HEK293 (cell line): ENCODE measurements around the gene FBXO10.

ENCODE experiments used
- CTCF ChIA-PET: fragments of 350-600 bp; formaldehyde crosslinking; extraction: SDS; loops from one replicate; lab custom pipeline; 2021; ENCODE audit warnings: antibody characterized with exemption; lab: Yijun Ruan, JAX
- POLR2A ChIA-PET: fragments of 300-600 bp; formaldehyde crosslinking; extraction: SDS; loops from one replicate; lab custom pipeline; 2020; ENCODE audit warnings: antibody characterized with exemption, inconsistent platforms; lab: Yijun Ruan, JAX
- H3K27ac ChIP-seq: fragments of 200-500 bp; sonication (Bioruptor generic); 2 replicates; pipeline ENCODE4 v1.5.1; 2014; ENCODE audit warnings: low read depth, low read length, control low read depth, inconsistent platforms; ENCODE audit errors: extremely low read depth
- H3K36me3 ChIP-seq, 2 experiments: fragments of 200-500 bp in 1 of 2; sonication (Bioruptor generic) in 1 of 2; 1 replicate in 1 of 2; 2 replicates in 1 of 2; pipeline ENCODE4 v1.5.1; 2014 to 2017; ENCODE audit warnings: inconsistent platforms in 2 of 2, low read length in 2 of 2; ENCODE audit not compliant: control insufficient read depth in 2 of 2, insufficient read depth in 1 of 2
- H3K4me1 ChIP-seq: fragments of 200-500 bp; sonication (Bioruptor generic); 2 replicates; pipeline ENCODE4 v1.5.1; 2014; ENCODE audit warnings: mild to moderate bottlenecking, low read length, inconsistent platforms; ENCODE audit not compliant: control insufficient read depth, insufficient read depth
- H3K4me3 ChIP-seq: 2 replicates; pipeline ENCODE4 v1.5.1; 2011; ENCODE audit warnings: low read depth, mild to moderate bottlenecking, control low read depth, low read length, moderate library complexity
- H3K9me3 ChIP-seq: fragments of 200-500 bp; sonication (Bioruptor generic); 2 replicates; pipeline ENCODE4 v1.5.1; 2014; ENCODE audit warnings: low read depth, low read length, inconsistent platforms; ENCODE audit not compliant: control insufficient read depth, insufficient read depth
- IKZF3 ChIP-seq: fragments of 450-650 bp; IDR thresholded peaks from 2 replicates; pipeline ENCODE4 v1.5.0; 2018; ENCODE audit warnings: missing biosample characterization, mild to moderate bottlenecking, missing genetic modification characterization, moderate library complexity
- KLF7 ChIP-seq: fragments of 450-650 bp; formaldehyde crosslinking; IDR thresholded peaks from 2 replicates; pipeline ENCODE4 v1.5.1; 2016; ENCODE audit warnings: missing biosample characterization, missing genetic modification characterization, borderline replicate concordance
- RBAK ChIP-seq: fragments of 450-650 bp; formaldehyde crosslinking; IDR thresholded peaks from 2 replicates; pipeline ENCODE4 v1.5.1; 2016; ENCODE audit warnings: missing biosample characterization, missing genetic modification characterization
- SP2 ChIP-seq: fragments of 450-650 bp; formaldehyde crosslinking; IDR thresholded peaks from 2 replicates; pipeline ENCODE4 v1.5.1; 2016; ENCODE audit warnings: missing biosample characterization, missing genetic modification characterization
- WT1 ChIP-seq: fragments of 450-650 bp; formaldehyde crosslinking; IDR thresholded peaks from 2 replicates; pipeline ENCODE4 v1.5.1; 2016; ENCODE audit warnings: missing biosample characterization, missing genetic modification characterization
- ZBTB20 ChIP-seq: fragments of 450-650 bp; formaldehyde crosslinking; IDR thresholded peaks from 2 replicates; pipeline ENCODE4 v1.5.1; 2016; ENCODE audit warnings: missing biosample characterization, missing genetic modification characterization
- ZIC2 ChIP-seq: fragments of 450-650 bp; formaldehyde crosslinking; IDR thresholded peaks from 2 replicates; pipeline ENCODE4 v1.5.1; 2016; ENCODE audit warnings: missing biosample characterization, missing genetic modification characterization
- ZNF140 ChIP-seq: fragments of 450-650 bp; formaldehyde crosslinking; IDR thresholded peaks from 2 replicates; pipeline ENCODE4 v1.5.1; 2016; ENCODE audit warnings: missing biosample characterization, missing genetic modification characterization
- ZNF16 ChIP-seq: fragments of 450-650 bp; formaldehyde crosslinking; IDR thresholded peaks from 2 replicates; pipeline ENCODE4 v1.5.1; 2016; ENCODE audit warnings: low read depth, missing biosample characterization, missing genetic modification characterization
- ZNF169 ChIP-seq: fragments of 450-650 bp; formaldehyde crosslinking; IDR thresholded peaks from 2 replicates; pipeline ENCODE4 v1.5.1; 2016; ENCODE audit warnings: missing biosample characterization, missing genetic modification characterization
- ZNF274 ChIP-seq, 2 experiments: fragments of 200-500 bp in 1 of 2; fragments of 450-650 bp in 1 of 2; sonication (Bioruptor generic) in 1 of 2; formaldehyde crosslinking in 1 of 2; IDR thresholded peaks; 2 replicates each; pipeline versions ENCODE4 v1.5.1 to v1.6.1; 2014 to 2016; ENCODE audit warnings: borderline replicate concordance in 1 of 2, inconsistent platforms in 1 of 2, low read length in 1 of 2, missing biosample characterization in 1 of 2, missing genetic modification characterization in 1 of 2
- ZNF350 ChIP-seq: fragments of 450-650 bp; formaldehyde crosslinking; IDR thresholded peaks from 2 replicates; pipeline ENCODE4 v1.5.0; 2017; ENCODE audit warnings: missing biosample characterization, mild to moderate bottlenecking, missing genetic modification characterization
- ZNF585B ChIP-seq: fragments of 450-650 bp; formaldehyde crosslinking; IDR thresholded peaks from 2 replicates; pipeline ENCODE4 v1.5.1; 2016; ENCODE audit warnings: missing biosample characterization, missing genetic modification characterization
- ZNF837 ChIP-seq: fragments of 450-650 bp; formaldehyde crosslinking; IDR thresholded peaks from 2 replicates; pipeline ENCODE4 v1.5.1; 2016; ENCODE audit warnings: missing biosample characterization, missing genetic modification characterization
- ZSCAN30 ChIP-seq: fragments of 450-650 bp; IDR thresholded peaks from 2 replicates; pipeline ENCODE4 v1.5.1; 2018; ENCODE audit warnings: missing biosample characterization, mild to moderate bottlenecking, missing genetic modification characterization, moderate library complexity
- TF ChIP-seq, protein P1 (sequence below): fragments of 450-650 bp; formaldehyde crosslinking; IDR thresholded peaks from 2 replicates; pipeline ENCODE4 v1.5.1; 2016; ENCODE audit warnings: missing biosample characterization, missing genetic modification characterization
- TF ChIP-seq, protein P2 (sequence below): fragments of 450-650 bp; formaldehyde crosslinking; IDR thresholded peaks from 2 replicates; pipeline ENCODE4; 2016; ENCODE audit warnings: missing biosample characterization, missing genetic modification characterization
- TF ChIP-seq, protein P3 (sequence below): fragments of 450-650 bp; formaldehyde crosslinking; IDR thresholded peaks from 2 replicates; pipeline ENCODE4 v1.5.1; 2016; ENCODE audit warnings: missing biosample characterization, missing genetic modification characterization
- TF ChIP-seq, protein P4 (sequence below): fragments of 450-650 bp; formaldehyde crosslinking; IDR thresholded peaks from 2 replicates; pipeline ENCODE4 v1.5.1; 2016; ENCODE audit warnings: missing biosample characterization, missing genetic modification characterization
- TF ChIP-seq, protein P5 (sequence below): fragments of 450-650 bp; formaldehyde crosslinking; IDR thresholded peaks from 2 replicates; pipeline ENCODE4 v1.5.1; 2016; ENCODE audit warnings: missing biosample characterization, missing genetic modification characterization, low read depth
- TF ChIP-seq, protein P6 (sequence below): fragments of 450-650 bp; formaldehyde crosslinking; IDR thresholded peaks from 2 replicates; pipeline ENCODE4 v1.5.1; 2017; ENCODE audit warnings: missing biosample characterization, mild to moderate bottlenecking, missing genetic modification characterization, moderate library complexity

Gene FBXO10

DNA sequence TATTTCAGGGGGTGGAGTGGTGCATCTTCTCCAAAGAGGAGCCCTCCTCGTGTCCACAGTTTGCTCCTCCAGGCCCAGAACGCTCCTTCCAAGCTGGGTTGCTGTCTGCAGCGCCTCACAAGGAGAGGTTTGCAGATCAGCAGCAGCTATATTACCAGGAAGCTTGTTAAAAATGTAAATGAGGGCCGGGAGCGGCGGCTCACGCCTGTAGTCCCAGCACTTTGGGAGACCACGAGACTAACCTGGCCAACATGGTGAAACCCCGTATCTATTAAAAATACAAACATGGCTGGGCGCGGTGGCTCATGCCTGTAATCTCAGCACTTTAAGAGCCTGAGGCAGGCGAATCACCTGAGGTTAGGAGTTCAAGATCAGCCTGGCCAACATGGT lies 49.6 kb upstream of the FBXO10 start:
- ChIA-PET CTCF (interaction anchor here (1.2 to 1.4 kb wide), 2 partner anchors 11 to 20 kb away, joined by 6 read pairs; no protein-coding TSS in a partner anchor), POLR2A (no interaction called here)
- TF ChIP-seq RBAK: no peak
- TF ChIP-seq, protein P1, sequence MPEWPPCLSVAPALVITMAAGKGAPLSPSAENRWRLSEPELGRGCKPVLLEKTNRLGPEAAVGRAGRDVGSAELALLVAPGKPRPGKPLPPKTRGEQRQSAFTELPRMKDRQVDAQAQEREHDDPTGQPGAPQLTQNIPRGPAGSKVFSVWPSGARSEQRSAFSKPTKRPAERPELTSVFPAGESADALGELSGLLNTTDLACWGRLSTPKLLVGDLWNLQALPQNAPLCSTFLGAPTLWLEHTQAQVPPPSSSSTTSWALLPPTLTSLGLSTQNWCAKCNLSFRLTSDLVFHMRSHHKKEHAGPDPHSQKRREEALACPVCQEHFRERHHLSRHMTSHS (tag by site-specific recombination): no peak
- TF ChIP-seq ZNF169 (tag by site-specific recombination): no peak
- TF ChIP-seq, protein P2, sequence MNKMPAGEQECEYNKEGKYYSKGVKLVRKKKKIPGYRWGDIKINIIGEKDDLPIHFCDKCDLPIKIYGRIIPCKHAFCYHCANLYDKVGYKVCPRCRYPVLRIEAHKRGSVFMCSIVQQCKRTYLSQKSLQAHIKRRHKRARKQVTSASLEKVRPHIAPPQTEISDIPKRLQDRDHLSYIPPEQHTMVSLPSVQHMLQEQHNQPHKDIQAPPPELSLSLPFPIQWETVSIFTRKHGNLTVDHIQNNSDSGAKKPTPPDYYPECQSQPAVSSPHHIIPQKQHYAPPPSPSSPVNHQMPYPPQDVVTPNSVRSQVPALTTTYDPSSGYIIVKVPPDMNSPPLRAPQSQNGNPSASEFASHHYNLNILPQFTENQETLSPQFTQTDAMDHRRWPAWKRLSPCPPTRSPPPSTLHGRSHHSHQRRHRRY (tag by site-specific recombination): no peak
- no peak for TF ChIP-seq WT1
- TF ChIP-seq ZNF274 (IDR thresholded peaks at IDR 0.05; ENCODE audit: low read length): no peak
- no peak for TF ChIP-seq ZNF274 (tag by site-specific recombination; IDR thresholded peaks at IDR 0.05; ENCODE audit: borderline replicate concordance)
- TF ChIP-seq ZBTB20 (tag by site-specific recombination): no peak
- no peak overlapping the region for H3K4me3 ChIP-seq
- H3K4me1 ChIP-seq: 0 out of 2 replicates have a peak, but pooled peaks cover 3% of the 10 kb centered on the region
- no peak overlapping the region for H3K27ac ChIP-seq
- no peaks in the 10 kb centered on the region for H3K9me3 ChIP-seq
- H3K36me3 ChIP-seq: no peaks in the 10 kb centered on the region

DNA sequence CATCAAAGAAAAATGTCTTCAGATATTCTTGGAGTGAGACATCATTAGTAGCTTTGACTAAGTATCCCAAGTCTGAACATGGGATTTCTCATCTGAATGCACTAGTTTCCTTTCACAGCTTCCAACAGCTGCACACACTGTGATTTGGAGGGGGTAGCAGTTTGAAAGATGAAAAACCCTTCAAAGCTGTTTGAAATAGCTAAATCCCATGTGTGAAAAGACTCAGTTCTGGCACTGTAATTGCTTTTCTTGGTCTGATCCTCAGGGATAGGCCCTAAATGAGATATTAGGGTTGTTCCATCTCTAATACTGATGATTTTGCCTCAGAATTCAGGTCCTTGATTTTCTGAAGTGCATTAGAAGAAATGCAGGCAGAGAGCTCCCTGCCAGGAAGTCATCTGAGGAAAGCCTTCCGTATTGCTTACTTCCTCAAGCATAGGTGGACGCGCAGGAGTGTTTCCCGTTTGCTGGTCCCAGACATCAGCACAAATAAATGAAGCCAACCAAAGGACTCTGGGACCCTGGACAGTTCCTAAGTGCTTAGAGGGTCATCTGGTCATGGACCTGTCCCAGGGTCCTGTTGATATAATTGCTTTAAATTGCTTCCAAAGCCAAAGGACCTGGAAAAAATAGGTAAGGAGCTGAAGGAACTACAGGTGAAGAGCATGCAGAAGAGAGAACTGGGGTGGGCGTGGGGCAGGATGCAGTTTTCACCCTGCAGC lies 49.0 kb upstream of the FBXO10 start:
- Histone ChIP-seq H3K4me1 (0 out of 2 replicates have a peak, but pooled peaks cover 3% of the 10 kb centered on the region), H3K4me3 (no peak overlapping the region), H3K36me3 (no peaks in the 10 kb centered on the region), H3K9me3 (no peaks in the 10 kb centered on the region), H3K27ac (no peak overlapping the region)
- CTCF ChIA-PET: interaction anchor here (0.5 to 1.2 kb wide), 2 partner anchors 20 to 107 kb away, joined by 3 to 6 read pairs; no protein-coding TSS in a partner anchor
- POLR2A ChIA-PET: no interaction called here
- TF ChIP-seq SP2 (tag by site-specific recombination) (no peak), ZNF350 (no peak), ZSCAN30 (no peak)
- TF ChIP-seq, protein P3, sequence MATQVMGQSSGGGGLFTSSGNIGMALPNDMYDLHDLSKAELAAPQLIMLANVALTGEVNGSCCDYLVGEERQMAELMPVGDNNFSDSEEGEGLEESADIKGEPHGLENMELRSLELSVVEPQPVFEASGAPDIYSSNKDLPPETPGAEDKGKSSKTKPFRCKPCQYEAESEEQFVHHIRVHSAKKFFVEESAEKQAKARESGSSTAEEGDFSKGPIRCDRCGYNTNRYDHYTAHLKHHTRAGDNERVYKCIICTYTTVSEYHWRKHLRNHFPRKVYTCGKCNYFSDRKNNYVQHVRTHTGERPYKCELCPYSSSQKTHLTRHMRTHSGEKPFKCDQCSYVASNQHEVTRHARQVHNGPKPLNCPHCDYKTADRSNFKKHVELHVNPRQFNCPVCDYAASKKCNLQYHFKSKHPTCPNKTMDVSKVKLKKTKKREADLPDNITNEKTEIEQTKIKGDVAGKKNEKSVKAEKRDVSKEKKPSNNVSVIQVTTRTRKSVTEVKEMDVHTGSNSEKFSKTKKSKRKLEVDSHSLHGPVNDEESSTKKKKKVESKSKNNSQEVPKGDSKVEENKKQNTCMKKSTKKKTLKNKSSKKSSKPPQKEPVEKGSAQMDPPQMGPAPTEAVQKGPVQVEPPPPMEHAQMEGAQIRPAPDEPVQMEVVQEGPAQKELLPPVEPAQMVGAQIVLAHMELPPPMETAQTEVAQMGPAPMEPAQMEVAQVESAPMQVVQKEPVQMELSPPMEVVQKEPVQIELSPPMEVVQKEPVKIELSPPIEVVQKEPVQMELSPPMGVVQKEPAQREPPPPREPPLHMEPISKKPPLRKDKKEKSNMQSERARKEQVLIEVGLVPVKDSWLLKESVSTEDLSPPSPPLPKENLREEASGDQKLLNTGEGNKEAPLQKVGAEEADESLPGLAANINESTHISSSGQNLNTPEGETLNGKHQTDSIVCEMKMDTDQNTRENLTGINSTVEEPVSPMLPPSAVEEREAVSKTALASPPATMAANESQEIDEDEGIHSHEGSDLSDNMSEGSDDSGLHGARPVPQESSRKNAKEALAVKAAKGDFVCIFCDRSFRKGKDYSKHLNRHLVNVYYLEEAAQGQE (tag by site-specific recombination): peak; percentile 75

DNA sequence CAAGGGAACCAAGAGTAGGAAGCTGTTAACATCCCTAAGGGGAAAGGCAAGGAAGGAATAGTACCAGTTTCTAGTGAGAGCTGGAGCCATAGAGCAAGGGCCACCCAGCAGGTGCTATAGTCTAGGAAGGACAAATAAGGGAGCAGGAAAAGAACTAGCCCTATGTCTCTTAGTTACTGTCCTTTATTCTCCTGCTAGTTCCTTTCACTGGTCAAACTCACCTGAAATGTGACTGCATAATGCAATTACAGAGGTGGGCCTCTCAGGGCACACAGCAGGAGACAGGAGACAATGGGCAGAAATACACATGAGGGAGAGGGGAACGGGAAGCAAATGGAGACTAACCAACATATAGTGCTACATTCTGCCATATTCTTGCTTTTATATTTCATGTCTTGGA lies 47.9 kb upstream of the FBXO10 start:
- POLR2A ChIA-PET: no interaction called here
- CTCF ChIA-PET: no interaction called here
- H3K27ac ChIP-seq: no peak overlapping the region
- 0 out of 2 replicates have a peak, but pooled peaks cover 3% of the 10 kb centered on the region for H3K4me1 ChIP-seq
- no peak overlapping the region for H3K4me3 ChIP-seq
- no peaks in the 10 kb centered on the region for H3K9me3 ChIP-seq
- H3K36me3 ChIP-seq: no peaks in the 10 kb centered on the region
- TF ChIP-seq, protein P4, sequence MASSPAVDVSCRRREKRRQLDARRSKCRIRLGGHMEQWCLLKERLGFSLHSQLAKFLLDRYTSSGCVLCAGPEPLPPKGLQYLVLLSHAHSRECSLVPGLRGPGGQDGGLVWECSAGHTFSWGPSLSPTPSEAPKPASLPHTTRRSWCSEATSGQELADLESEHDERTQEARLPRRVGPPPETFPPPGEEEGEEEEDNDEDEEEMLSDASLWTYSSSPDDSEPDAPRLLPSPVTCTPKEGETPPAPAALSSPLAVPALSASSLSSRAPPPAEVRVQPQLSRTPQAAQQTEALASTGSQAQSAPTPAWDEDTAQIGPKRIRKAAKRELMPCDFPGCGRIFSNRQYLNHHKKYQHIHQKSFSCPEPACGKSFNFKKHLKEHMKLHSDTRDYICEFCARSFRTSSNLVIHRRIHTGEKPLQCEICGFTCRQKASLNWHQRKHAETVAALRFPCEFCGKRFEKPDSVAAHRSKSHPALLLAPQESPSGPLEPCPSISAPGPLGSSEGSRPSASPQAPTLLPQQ (tag by site-specific recombination): no peak
- TF ChIP-seq ZIC2 (tag by site-specific recombination): no peak
- no peak for TF ChIP-seq KLF7
- no peak for TF ChIP-seq ZNF585B (tag by site-specific recombination)
- no peak for TF ChIP-seq ZNF837 (tag by site-specific recombination)
- no peak for TF ChIP-seq ZNF140
- no peak for TF ChIP-seq IKZF3 (tag by site-specific recombination)
- TF ChIP-seq ZNF16 (tag by site-specific recombination): no peak
- TF ChIP-seq, protein P5, sequence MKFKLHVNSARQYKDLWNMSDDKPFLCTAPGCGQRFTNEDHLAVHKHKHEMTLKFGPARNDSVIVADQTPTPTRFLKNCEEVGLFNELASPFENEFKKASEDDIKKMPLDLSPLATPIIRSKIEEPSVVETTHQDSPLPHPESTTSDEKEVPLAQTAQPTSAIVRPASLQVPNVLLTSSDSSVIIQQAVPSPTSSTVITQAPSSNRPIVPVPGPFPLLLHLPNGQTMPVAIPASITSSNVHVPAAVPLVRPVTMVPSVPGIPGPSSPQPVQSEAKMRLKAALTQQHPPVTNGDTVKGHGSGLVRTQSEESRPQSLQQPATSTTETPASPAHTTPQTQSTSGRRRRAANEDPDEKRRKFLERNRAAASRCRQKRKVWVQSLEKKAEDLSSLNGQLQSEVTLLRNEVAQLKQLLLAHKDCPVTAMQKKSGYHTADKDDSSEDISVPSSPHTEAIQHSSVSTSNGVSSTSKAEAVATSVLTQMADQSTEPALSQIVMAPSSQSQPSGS (tag by site-specific recombination): no peak
- TF ChIP-seq, protein P6, sequence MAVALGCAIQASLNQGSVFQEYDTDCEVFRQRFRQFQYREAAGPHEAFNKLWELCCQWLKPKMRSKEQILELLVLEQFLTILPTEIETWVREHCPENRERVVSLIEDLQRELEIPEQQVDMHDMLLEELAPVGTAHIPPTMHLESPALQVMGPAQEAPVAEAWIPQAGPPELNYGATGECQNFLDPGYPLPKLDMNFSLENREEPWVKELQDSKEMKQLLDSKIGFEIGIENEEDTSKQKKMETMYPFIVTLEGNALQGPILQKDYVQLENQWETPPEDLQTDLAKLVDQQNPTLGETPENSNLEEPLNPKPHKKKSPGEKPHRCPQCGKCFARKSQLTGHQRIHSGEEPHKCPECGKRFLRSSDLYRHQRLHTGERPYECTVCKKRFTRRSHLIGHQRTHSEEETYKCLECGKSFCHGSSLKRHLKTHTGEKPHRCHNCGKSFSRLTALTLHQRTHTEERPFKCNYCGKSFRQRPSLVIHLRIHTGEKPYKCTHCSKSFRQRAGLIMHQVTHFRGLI: no peak
- no peak for TF ChIP-seq WT1
